Loucy (cell line): ENCODE results near the gene GPC5.

Experiments
- EZH2phosphoT487 ChIP-seq: fragments of 200-600 bp; IDR thresholded peaks from 2 replicates; pipeline ENCODE4 v1.6.1; 2018; ENCODE audit warnings: antibody characterized with exemption, mild to moderate bottlenecking, moderate library complexity, borderline replicate concordance
- TF ChIP-seq, protein P1 (sequence below): fragments of 200-600 bp; sonication (generic); conservative IDR thresholded peaks from 2 replicates; pipeline ENCODE4 v1.5.1; 2014; ENCODE audit warnings: mild to moderate bottlenecking, antibody characterized with exemption, low read length

DNA sequence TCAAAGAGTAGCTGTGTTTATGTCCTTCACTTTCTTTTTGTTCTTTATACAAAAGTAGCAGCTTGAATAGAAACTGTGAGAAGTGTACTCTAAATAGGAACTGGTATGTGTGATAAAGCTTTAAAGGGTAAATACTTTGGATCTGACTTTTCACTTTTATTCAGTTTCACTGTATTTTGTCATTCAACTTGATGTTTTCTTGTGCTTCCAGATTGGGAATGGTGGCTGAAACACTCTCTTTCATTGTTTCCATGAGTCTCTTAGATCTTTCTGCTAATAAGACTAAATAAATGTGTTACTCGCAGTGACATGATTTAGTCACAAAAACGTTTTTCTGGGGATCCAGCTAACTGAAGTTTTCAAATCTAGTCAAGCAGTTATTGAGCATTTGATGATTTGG lies 133.2 kb downstream of the GPC5 start:
- TF ChIP-seq, protein P1, sequence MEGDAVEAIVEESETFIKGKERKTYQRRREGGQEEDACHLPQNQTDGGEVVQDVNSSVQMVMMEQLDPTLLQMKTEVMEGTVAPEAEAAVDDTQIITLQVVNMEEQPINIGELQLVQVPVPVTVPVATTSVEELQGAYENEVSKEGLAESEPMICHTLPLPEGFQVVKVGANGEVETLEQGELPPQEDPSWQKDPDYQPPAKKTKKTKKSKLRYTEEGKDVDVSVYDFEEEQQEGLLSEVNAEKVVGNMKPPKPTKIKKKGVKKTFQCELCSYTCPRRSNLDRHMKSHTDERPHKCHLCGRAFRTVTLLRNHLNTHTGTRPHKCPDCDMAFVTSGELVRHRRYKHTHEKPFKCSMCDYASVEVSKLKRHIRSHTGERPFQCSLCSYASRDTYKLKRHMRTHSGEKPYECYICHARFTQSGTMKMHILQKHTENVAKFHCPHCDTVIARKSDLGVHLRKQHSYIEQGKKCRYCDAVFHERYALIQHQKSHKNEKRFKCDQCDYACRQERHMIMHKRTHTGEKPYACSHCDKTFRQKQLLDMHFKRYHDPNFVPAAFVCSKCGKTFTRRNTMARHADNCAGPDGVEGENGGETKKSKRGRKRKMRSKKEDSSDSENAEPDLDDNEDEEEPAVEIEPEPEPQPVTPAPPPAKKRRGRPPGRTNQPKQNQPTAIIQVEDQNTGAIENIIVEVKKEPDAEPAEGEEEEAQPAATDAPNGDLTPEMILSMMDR = no peak
- TF ChIP-seq EZH2phosphoT487 = no peak
